HG03103 (cell line): Measurements from ENCODE around the gene BCAS3.

Experiments used
- ATAC-seq: cut with Tn5 transposase; IDR thresholded peaks from one replicate; pipeline ENCODE4 v1.9.1; 2021; ENCODE audit warnings: low read depth; ENCODE audit not compliant: unreplicated experiment

Gene BCAS3

GRCh38 chr17:61323003-61323908, 645.6 kb downstream of the BCAS3 start:
- ATAC-seq: no peak

- ATAC-seq: no peak
Measured at GRCh38 chr17:61323909-61324868, 646.5 kb downstream of the BCAS3 start.

GRCh38 chr17:61324950-61325349, 647.3 kb downstream of the BCAS3 start:
- ATAC-seq: no peak

GRCh38 chr17:61325382-61326073, 647.9 kb downstream of the BCAS3 start:
- no peak for ATAC-seq

GRCh38 chr17:61326330-61326729, 648.7 kb downstream of the BCAS3 start:
- ATAC-seq: no peak

- no peak for ATAC-seq
Measured at GRCh38 chr17:61328351-61328750, 650.7 kb downstream of the BCAS3 start.

GRCh38 chr17:61330174-61331150, 652.8 kb downstream of the BCAS3 start:
- ATAC-seq: no peak

GRCh38 chr17:61331178-61331577, 653.5 kb downstream of the BCAS3 start:
- no peak for ATAC-seq

- ATAC-seq: no peak
Measured at GRCh38 chr17:61331886-61332285, 654.2 kb downstream of the BCAS3 start.

GRCh38 chr17:61333136-61333535, 655.5 kb downstream of the BCAS3 start:
- no peak for ATAC-seq

GRCh38 chr17:61334673-61335072, 657.0 kb downstream of the BCAS3 start:
- no peak for ATAC-seq

- ATAC-seq: no peak
Measured at GRCh38 chr17:61335105-61335844, 657.6 kb downstream of the BCAS3 start.

GRCh38 chr17:61335845-61336655, 658.4 kb downstream of the BCAS3 start:
- no peak for ATAC-seq

- no peak for ATAC-seq
Measured at GRCh38 chr17:61337290-61337689, 659.6 kb downstream of the BCAS3 start.

- ATAC-seq: no peak
Measured at GRCh38 chr17:61338000-61338798, 660.5 kb downstream of the BCAS3 start.

GRCh38 chr17:61338874-61339478, 661.3 kb downstream of the BCAS3 start:
- ATAC-seq: no peak
